Caco-2 (cell line): ENCODE data around the gene GSDME. TPM values are rescaled to one million over a fixed set of nuclear protein-coding genes. Genes with fewer than 3 reads are reported as not detected.

Source experiments
- BruUV-seq: library from RNA; stranded (reverse); fragments of 400-500 nt; replicated peaks from 2 replicates; lab custom pipeline; 2021; lab: Mats Ljungman, UMichigan
- CTCF ChIA-PET: fragments of 300-600 bp; sonication (Branson Sonifier 250); formaldehyde crosslinking; loops from one replicate; lab custom pipeline; 2022; ENCODE audit warnings: antibody characterized with exemption; lab: Charles Lee
- POLR2A ChIA-PET: fragments of 300-600 bp; sonication (Branson Sonifier 250); formaldehyde crosslinking; loops from one replicate; lab custom pipeline; 2022; ENCODE audit warnings: antibody characterized with exemption; lab: Charles Lee
- DNase-seq, 2 experiments: peaks; one replicate each; pipeline versions ENCODE4 v3.0.0 to v3.0.0-alpha.2; 2020 to 2022
- H3K27me3 ChIP-seq: replicated peaks from 2 replicates; pipeline ENCODE4 v1.6.0; 2011; ENCODE audit warnings: low read length; ENCODE audit not compliant: control insufficient read depth, insufficient read depth
- H3K36me3 ChIP-seq: 2 replicates; pipeline ENCODE4 v1.5.1; 2011; ENCODE audit warnings: low read length; ENCODE audit not compliant: control insufficient read depth, insufficient read depth
- H3K4me1 ChIP-seq: fragments of 250-450 bp; sonication (Bioruptor Pico); 2 replicates; pipeline ENCODE4 v1.5.1; 2020; ENCODE audit warnings: mild to moderate bottlenecking
- H3K4me3 ChIP-seq: 2 replicates; pipeline ENCODE4 v1.5.1; 2011; ENCODE audit warnings: low read depth, mild to moderate bottlenecking, control low read depth, low read length
- H3K9me3 ChIP-seq: fragments of 250-450 bp; sonication (Bioruptor Pico); 2 replicates; pipeline ENCODE4 v1.5.1; 2020; ENCODE audit warnings: mild to moderate bottlenecking, moderate library complexity
- H3K27ac Mint-ChIP-seq: one replicate; pipeline ENCODE4 v1.8.0; 2022; ENCODE audit warnings: mixed read lengths; ENCODE audit not compliant: unreplicated experiment
- H3K27me3 Mint-ChIP-seq: one replicate; pipeline ENCODE4 v1.8.0; 2022; ENCODE audit warnings: mixed read lengths; ENCODE audit not compliant: insufficient read depth, unreplicated experiment
- H3K36me3 Mint-ChIP-seq: one replicate; pipeline ENCODE4 v1.8.0; 2022; ENCODE audit warnings: mild to moderate bottlenecking, mixed read lengths; ENCODE audit not compliant: insufficient read depth, unreplicated experiment
- H3K4me1 Mint-ChIP-seq: one replicate; pipeline ENCODE4 v1.8.0; 2022; ENCODE audit warnings: low read depth, mixed read lengths; ENCODE audit not compliant: unreplicated experiment
- H3K4me3 Mint-ChIP-seq: one replicate; pipeline ENCODE4 v1.8.0; 2022; ENCODE audit warnings: mild to moderate bottlenecking, moderate library complexity, mixed read lengths; ENCODE audit not compliant: unreplicated experiment
- H3K9me3 Mint-ChIP-seq: one replicate; pipeline ENCODE4 v1.8.0; 2022; ENCODE audit warnings: mixed read lengths; ENCODE audit not compliant: unreplicated experiment
- CTCF ChIP-seq, 2 experiments: fragments of 200-600 bp in 1 of 2; IDR thresholded peaks; 1 replicate in 1 of 2; 2 replicates in 1 of 2; pipeline versions ENCODE4 v1.5.1 to v1.8.0; 2011 to 2022; ENCODE audit warnings: antibody characterized with exemption in 1 of 2, control low read depth in 1 of 2, inconsistent platforms in 1 of 2, low read depth in 1 of 2, low read length in 1 of 2, mild to moderate bottlenecking in 1 of 2, moderate library complexity in 1 of 2; ENCODE audit not compliant: insufficient read depth in 1 of 2, severe bottlenecking in 1 of 2, unreplicated experiment in 1 of 2
- intact Hi-C: fragments of 100-400 bp; cut with micrococcal nuclease; formaldehyde crosslinking; loops from one replicate; pipeline ENCODE4 v1.10.0; 2022; ENCODE audit not compliant: unreplicated experiment
- total RNA-seq: library from RNA; stranded (reverse); gene quantifications from 2 replicates; pipeline ENCODE4 v1.2.3, GENCODE V29; 2022

The GSDME gene
- total RNA-seq, 1 experiment from 2014 or later: 35.2 TPM

GRCh38 chr7:24718431-24718831 is 38.8 kb downstream of the GSDME start:
- Histone ChIP-seq H3K36me3 (peaks cover 2% of the 10 kb centered on the region; the same call in 1 of the 2 replicates), H3K9me3 (no peaks in the 10 kb centered on the region), H3K27me3 (no peaks in the 10 kb centered on the region), H3K4me1 (no peaks in the 10 kb centered on the region), H3K4me3 (no peak overlapping the region)
- Mint-ChIP-seq H3K4me1 (peaks cover 6% of the 10 kb centered on the region), H3K4me3 (no peak overlapping the region), H3K27me3 (no peaks in the 10 kb centered on the region), H3K36me3 (peaks cover 3% of the 10 kb centered on the region), H3K9me3 (no peaks in the 10 kb centered on the region), H3K27ac (no peak overlapping the region)
- TF ChIP-seq CTCF (IDR thresholded peaks at IDR 0.05; ENCODE audit: insufficient read depth in 1 of 2, low read depth in 1 of 2, low read length in 1 of 2, severe bottlenecking in 1 of 2, unreplicated experiment in 1 of 2): no peak
- intact Hi-C loops: no loop called here
- DNase-seq: no peak
- CTCF ChIA-PET: interaction anchor here (1.0 kb wide), 1 partner anchor 23 kb away, joined by 3 read pairs; no protein-coding TSS in a partner anchor
- POLR2A ChIA-PET: no interaction called here
- BruUV-seq: no TSS peak

- Mint-ChIP-seq H3K36me3 (peaks cover 8% of the 10 kb centered on the region), H3K4me3 (no peak overlapping the region), H3K4me1 (peaks cover 6% of the 10 kb centered on the region), H3K27me3 (no peaks in the 10 kb centered on the region), H3K9me3 (no peaks in the 10 kb centered on the region), H3K27ac (no peak overlapping the region)
- Histone ChIP-seq H3K9me3 (no peaks in the 10 kb centered on the region), H3K4me1 (no peaks in the 10 kb centered on the region), H3K4me3 (no peak overlapping the region), H3K27me3 (no peaks in the 10 kb centered on the region), H3K36me3 (peaks cover 2% of the 10 kb centered on the region; the same call in 1 of the 2 replicates)
- CTCF ChIA-PET: interaction anchor here (1.0 kb wide), 1 partner anchor 23 kb away, joined by 3 read pairs; no protein-coding TSS in a partner anchor
- DNase-seq: no peak
- POLR2A ChIA-PET: no interaction called here
- intact Hi-C loops: no loop called here
- BruUV-seq: no TSS peak
- no peak for TF ChIP-seq CTCF (IDR thresholded peaks at IDR 0.05; ENCODE audit: insufficient read depth in 1 of 2, low read depth in 1 of 2, low read length in 1 of 2, severe bottlenecking in 1 of 2, unreplicated experiment in 1 of 2)
Measured at GRCh38 chr7:24717694-24718320, 39.5 kb downstream of the GSDME start.

GRCh38 chr7:24717247-24717622 is 40.0 kb downstream of the GSDME start:
- intact Hi-C loops: no loop called here
- H3K36me3 Mint-ChIP-seq: peaks cover 8% of the 10 kb centered on the region
- ChIA-PET POLR2A (no interaction called here), CTCF (no interaction called here)
- no peaks in the 10 kb centered on the region for H3K9me3 Mint-ChIP-seq
- Histone ChIP-seq H3K4me1 (no peaks in the 10 kb centered on the region), H3K36me3 (peaks cover 2% of the 10 kb centered on the region; the same call in 1 of the 2 replicates), H3K9me3 (no peaks in the 10 kb centered on the region), H3K27me3 (no peaks in the 10 kb centered on the region), H3K4me3 (no peak overlapping the region)
- BruUV-seq: no TSS peak
- no peak overlapping the region for H3K4me3 Mint-ChIP-seq
- H3K27me3 Mint-ChIP-seq: no peaks in the 10 kb centered on the region
- TF ChIP-seq CTCF (IDR thresholded peaks at IDR 0.05; ENCODE audit: insufficient read depth in 1 of 2, low read depth in 1 of 2, low read length in 1 of 2, severe bottlenecking in 1 of 2, unreplicated experiment in 1 of 2): no peak
- no peak overlapping the region for H3K27ac Mint-ChIP-seq
- peaks cover 6% of the 10 kb centered on the region for H3K4me1 Mint-ChIP-seq
- DNase-seq: no peak
